Limb (tissue), 2 donors: Measurements from ENCODE around the gene DEXI.
A peak's percentile ranks its signal among the peaks of the same experiment; 100 is the strongest.
"Not testable (repeated sequence)": the region's sequence is repeated elsewhere in the genome, so short reads cannot be mapped to it uniquely, and the experiment has no call there.

ENCODE experiments used
- DNase-seq, 2 donors: peaks; one replicate each; pipeline ENCODE4 v3.0.0-alpha.2; 2016; ENCODE audit errors: extremely low spot score in 2 of 2

DEXI gene

DNA sequence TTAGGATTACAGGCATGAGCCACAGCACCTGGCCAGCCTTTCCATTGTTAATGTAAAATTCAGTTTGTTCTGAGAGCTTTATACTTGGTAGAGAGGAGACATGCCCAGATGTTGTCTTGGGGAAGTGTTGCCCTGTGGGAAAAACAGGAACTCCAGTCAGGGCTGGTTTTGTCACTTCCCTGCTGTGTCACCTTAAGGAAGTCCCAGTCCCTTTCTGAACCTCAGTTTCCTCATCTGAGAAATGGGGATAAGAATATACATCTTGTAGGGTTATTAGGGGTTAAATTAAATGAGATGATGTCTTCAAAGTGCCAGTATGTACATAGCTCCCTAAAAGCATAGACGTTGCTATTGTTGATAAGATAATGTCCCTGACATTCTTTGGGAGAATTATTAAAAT is 27.3 kb upstream of the DEXI start:
- DNase-seq, result no peak

DNA sequence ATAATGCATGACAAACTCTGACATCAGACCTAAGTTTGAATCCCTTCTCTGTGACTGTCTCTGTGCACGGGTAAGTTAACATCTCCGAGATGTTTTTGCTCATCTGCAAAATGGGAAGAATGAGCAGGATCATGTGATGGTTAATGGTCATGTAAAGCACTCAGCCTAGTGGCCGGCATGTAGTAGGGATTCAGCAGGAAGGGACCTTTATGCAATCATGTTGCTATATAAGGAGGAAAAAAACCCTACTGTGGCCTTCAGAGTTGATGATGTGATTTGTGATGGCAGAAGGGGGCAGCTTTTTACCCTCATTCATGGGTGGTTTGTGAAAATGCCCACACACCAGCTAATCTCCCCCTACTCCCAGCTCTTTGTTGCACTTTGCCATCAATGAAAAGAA is 26.2 kb upstream of the DEXI start:
- DNase-seq, result no peak

GRCh38 chr16:10967986-10968385 is 25.7 kb upstream of the DEXI start:
- no peak for DNase-seq

DNA sequence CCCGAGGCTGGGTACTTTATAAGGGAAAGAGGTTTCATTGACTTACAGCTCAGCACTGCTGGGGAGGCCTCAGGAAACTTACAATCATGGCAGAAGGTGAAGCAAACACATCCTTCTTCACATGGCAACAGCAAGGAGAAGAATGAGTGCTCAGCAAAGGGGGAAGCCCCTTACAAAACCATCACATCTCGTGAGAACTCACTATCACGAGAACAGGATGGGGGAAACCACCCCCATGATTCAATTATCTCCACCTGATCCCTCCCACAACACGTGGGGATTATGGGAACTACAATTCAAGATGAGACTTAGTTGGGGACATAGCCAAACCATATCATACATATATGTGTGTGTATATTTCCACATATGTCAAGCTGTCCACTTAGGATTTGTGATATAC is 24.3 kb upstream of the DEXI start:
- DNase-seq, result not testable (repeated sequence)

DNA sequence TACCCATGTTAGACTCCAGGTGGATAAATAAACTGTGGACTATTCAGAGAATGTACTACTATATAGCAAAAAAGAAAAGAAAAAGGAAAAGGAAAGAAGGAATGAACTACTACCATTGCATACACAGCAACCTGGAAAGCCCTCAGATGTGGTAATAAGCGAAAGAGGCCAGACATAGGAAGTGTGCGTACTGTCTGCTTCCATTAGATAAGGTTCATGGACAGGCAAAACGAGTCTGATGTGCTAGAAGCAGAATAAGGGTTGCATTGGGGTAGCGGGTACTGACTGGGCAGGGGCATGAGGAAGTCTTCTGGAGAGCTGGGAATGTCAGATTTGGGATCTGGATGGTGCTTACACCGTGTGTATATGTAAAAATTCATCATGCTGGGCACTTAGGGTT is 23.9 kb upstream of the DEXI start:
- no peak for DNase-seq

DNA sequence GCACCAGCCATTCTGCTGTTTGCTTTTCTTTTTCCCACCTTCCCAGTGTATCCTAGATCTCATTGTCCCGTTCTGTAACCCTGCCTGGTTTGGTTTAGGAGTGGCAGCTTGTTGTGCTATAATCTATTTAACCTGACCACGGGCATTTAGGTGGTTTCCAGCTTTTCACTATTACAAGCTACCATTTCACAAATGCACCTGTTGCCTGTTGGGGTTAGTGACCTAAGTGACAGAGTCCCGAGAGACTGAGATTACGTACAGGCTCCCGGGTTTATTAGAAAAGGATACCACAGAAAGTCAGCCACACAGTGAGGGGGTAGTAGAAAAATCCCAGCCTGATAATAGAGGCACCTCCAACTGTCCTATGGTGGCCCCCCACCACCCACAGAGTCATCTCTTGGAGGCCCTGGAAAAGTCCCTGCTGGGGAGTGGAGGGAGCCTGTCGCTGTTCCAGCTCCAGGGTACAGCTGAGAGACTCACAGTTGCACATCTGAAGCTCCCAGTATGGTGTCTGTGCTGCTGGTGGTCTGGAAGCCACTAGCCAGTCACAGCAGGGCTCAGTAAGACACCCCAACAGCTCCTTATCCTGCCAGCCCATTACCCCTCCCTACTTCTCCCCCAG is 23.3 kb upstream of the DEXI start:
- no peak for DNase-seq

GRCh38 chr16:10964891-10965326 is 22.6 kb upstream of the DEXI start:
- no peak for DNase-seq

DNA sequence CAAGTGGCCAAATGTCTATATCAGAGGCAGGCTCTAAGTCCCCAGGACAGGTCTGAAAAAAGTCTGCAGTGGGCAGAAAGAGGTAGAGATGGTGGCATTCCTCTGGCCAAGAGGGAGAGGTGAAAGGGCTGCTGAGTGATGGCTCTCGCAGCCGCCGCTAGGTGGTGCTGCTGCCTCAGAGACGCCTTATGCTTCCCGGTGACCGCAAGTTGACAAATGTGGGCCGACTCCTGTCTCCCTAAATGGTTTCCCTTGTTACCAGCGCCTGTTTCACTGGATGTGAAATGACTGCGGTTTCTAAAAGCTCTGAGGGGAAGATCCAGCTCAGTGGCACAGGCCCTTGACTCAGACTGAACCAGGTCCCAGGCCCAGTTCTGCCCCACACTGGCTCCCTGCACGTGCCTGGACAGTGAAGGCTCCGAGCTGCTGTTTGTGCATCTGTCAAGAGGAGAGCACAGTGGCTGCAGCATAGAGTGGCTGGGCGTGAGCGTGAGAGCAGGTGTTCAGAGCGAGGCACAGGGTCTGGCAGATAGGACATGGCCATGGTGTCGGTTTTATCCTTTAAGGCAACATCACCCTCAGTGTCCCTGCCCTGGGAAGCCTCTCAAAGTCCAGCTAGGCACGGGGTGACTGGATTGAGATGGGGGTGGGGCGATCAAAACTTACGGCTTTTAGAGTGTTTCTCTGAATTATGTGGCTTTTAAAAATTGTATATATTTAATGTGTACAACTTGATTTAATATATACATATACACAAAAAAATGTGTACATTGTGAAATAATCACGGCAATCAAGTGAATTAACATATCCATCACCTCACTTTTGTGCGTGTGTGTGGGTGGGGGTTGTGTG is 22.0 kb upstream of the DEXI start:
- DNase-seq, result peak; percentile 84 to 91

- DNase-seq, result no peak
Observed at GRCh38 chr16:10961231-10961630, 19.0 kb upstream of the DEXI start.

DNA sequence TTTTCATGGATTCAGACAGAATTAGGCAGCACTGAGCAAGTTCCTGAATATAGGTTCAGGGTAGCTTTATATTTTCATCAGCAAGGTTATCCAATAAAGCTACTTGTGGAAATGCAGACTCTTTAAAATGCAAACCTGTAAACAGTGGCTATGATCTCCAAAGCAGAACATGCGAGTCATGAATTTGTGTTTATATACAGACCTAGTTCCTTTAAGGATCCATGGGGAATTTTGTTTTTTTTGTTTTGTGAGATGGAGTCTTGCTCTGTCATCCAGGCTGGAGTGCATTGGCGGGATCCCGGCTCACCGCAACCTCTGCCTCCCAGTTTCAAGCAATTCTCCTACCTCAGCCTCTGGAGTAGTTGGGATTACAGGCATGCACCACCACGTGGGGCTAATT is 16.9 kb upstream of the DEXI start:
- DNase-seq, result no peak

DNA sequence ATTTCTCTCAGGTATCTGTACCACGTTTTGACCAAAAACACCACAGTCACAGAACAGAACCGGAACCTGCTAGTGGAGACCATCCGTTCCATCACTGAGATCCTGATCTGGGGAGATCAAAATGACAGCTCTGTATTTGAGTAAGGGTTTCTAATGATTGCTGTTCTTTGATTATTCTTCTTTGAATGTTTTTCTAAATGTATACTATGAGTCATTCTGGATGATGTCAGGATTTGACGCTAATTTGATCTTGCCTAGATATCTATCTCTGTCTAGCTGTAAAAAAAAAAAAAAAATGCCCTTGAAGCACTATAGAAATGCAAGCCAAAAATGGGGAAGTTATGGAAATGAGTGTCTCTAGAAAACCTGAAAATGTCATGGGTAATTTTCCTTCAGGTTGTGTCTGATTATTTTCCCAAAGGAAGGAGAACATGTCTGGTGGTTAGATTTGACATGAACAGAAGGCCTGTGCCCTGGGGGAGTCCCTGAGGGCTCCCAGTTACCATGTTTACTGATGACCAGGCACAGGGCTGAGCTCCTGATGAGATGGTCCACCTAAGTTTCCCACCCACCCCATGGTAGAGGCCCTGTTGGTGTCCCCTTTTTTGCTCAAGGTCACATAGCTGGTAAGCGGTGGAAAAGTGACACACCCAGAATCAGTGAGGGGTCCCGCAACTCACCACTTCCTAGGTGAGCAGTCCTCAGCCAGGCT is 15.7 kb upstream of the DEXI start:
- no peak for DNase-seq

DNA sequence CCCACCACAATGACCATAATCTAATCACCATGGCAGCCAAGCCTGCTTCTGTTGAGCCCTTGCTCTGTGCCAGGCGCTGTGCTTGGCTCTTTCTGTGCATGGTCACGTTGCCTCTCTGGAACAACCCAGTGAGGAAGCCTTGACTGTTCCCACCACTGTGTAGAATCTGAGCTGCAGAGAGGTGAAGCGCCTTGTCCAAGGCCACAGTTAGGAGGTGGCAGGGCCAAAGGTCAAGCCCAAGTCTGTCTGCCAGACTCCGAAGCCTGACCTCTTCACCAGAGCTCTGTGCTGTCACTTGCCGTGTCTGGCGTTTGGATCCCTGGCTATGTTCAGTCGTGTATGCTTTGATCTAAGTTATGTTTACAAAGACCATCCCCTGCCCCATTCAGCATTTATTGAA is 12.6 kb upstream of the DEXI start:
- DNase-seq, result no peak

GRCh38 chr16:10951026-10951425 is 8.8 kb upstream of the DEXI start:
- peak in 1 of 2 donors; percentile 30 for DNase-seq

DNA sequence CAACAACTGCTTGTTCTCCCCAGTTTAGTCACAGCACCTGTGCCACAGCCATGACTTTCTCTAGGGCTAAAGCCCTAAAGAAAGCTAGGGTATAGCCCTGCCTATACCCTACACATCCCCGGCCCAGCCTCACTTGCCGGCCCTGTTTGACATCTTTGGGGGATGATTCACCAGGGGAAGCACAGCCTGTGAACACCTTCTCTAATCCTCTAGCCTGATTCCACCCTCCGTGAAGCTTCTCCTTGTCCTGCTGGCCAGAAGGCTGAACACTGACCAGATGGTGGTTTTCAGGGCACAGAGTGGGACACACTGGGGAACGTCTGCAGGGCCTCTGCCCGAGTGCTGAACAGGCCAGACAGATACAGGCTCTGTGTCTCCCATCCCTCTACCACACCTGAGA is 8.1 kb upstream of the DEXI start:
- DNase-seq, result no peak

GRCh38 chr16:10949424-10949970 is 7.2 kb upstream of the DEXI start:
- DNase-seq, result no peak

GRCh38 chr16:10947211-10947787 is 5.0 kb upstream of the DEXI start:
- DNase-seq, result no peak

- DNase-seq, result no peak
Observed at GRCh38 chr16:10946308-10946707, 4.0 kb upstream of the DEXI start.

DNA sequence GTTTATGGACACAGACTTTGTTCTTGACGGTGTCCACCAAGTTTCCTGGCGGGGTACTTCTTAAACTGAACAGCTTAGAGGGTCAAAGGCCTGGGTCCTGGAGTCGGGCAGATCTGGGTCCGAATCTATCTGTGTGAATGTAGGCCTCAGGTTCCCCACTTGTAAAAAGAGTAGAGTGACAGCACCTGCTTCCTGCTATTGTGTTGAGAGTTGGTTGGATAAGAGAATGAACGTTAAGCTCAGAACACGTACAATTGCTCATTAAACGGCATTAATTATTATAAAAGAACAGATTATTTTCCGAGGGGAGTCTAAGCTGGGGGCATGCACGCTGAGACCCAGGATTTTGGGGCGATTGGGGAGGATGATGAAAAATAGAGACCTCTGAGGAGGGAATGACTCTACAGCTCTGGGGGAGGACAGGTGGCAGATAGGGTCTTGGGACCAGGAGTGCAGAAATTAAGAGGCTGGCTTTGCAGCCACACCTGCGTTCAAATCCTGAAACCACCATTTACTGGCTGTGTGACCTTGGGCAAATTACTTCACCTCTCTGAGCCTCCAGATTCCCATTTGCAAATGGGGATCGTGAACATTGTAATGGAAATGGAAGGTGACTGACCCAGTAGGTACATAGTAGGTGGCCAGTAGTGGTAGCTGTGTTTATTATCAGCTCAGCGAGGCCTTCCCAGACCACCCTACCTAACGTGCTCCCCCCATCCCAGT is 3.0 kb upstream of the DEXI start:
- no peak for DNase-seq

DNA sequence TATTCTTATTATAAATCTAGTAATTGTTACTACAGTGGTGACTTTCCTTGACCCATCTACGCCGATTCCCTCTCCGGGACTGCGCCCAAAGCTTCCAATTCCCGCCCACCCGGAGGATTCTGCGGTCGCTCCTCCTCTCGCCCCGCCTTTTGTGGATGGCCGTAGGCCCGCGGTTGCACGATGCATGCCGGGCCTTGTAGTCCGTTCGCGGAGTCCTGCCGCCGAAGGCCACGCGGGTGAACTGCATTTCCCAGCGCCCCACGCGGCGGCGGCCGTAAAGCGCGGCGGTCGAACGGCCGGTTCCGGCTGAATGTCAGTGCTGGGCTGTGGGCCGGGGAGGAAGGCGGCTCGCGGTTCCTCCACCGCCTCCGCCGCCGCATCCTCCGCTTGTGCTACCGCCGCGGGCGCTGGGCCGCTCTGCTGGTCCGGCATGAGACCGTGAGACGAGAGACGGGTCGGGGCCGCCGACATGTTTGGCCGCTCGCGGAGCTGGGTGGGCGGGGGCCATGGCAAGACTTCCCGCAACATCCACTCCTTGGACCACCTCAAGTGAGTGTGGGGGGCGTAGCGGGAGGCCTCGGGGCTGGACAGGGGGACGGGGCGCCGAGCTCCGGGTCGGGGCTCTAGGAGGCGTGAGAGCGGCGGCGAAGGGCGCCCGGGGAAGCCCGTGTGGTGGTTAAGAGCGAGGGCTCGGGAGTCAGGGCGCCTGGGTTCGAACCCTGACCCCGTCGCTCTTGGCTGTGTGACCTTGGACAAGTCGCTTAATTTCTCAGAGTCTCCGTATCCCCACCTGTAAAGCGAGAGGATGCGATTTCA is 2.2 kb upstream of the DEXI start, which contains the start of gene CLEC16A:
Gene CLEC16A, plus strand, starts transcription at position 316 of the 816 bp plus-strand sequence. Its CDS starts 154 bp downstream, at position 470.
- DNase-seq, result peak; percentile 96 to 99

DNA sequence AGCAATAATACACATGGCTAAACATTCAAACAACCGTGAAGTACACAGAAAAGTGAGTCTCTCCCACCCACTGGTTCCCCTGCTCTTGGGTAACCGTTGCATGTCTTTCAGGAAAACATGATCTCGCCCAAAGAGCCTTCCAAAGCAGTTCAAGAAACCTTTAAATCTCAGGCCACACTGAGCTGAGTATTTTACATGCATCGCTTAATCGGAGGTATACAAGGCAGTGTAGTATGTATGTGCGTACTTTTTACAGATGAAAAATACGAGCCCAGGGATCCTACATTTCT is 741 bp upstream of the DEXI start:
- no peak for DNase-seq
